Activated CD8-positive, alpha-beta memory T cell treated with anti-CD3 and anti-CD28 coated beads, Interleukin-2, amount 50 U/mL, for 24 hours (primary cell): ENCODE results near the gene PPP1R12B.
"Not testable (repeated sequence)": the region's sequence is repeated elsewhere in the genome, so short reads cannot be mapped to it uniquely, and the experiment has no call there.

Experiments
- DNase-seq: peaks from one replicate; pipeline ENCODE4 v3.0.0-alpha.2; 2020; ENCODE audit errors: extremely low read depth

Gene PPP1R12B

DNA sequence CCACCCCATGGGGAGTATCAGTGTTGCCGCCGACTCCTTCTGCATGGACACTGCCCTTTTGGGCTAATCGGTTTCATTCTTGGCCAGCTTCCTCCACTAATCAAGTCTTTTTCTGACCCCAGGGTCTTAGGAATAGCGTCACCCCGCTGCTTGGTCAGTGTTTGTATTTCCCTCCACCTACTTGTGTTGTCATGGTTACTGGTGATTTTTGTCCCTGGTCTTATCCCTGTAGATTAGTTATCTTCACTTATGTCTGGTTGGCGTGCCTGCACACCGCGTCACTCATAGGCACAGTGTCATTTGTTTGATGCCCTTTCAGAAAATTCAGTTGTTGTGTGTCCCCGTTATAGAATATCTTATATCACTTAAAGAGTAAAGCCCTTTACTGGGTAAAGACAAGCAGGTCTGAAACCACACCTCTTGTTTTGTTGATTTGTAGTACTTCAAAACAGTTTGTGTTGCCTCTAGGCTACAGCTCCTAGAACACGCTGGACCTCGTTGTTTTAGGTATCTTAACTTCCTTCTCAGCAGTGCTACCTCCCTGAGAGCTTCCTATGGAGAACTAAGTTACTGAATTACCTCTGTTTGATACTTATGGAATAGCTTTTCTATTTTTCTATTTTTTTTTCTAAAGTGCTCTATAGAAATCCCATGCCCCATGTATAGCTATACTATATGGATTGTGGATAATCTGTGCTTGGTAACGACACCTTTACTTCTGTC is 868 bp downstream of the PPP1R12B start:
- no peak for DNase-seq

DNA sequence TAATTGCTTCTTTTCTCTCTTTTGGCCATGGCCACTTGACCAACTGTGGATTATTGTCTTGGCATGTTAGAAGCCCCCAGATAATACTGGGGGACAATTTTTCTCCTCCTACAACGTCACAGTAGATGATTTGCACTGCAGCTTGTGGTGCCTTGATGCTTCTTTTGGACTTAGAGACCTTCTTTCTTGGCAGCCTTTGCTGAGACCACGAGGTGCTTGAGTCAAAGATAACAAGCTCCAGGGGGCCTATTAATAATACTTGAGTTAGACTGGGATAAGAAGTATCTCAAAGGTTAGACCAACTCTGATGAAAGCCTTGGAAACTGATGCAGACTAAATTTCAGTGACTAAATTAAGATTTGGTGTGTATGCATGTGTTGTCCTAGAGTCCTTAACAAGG is 3.2 kb downstream of the PPP1R12B start:
- no peak for DNase-seq

DNA sequence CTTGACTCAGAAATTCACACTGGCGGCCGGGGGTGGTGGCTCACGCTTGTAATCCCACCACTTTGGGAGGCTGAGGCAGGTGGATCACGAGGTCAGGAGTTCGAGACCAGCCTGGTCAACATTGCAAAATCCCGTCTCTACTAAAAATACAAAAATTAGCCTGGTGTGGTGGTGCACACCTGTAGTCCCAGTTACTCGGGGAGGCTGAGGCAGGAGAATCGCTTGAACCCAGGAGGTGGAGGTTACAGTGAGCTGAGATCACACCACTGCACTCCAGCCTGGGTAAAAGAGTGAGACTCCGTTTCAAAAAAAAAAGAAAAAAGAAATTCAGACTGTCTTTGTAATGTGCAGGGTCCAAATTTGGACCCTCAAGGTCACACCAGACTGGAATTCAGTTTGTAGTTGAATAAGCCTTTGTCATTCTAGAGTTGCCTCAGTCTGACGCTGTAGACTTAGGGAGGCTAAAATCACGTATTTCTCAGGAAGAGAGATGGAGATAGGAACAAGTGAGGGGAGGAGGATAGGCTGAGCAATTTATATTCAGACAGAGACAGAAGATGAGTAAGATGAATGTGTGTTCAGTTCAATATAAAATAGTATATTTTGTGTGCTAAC is 4.2 kb downstream of the PPP1R12B start:
- DNase-seq: not testable (repeated sequence)

DNA sequence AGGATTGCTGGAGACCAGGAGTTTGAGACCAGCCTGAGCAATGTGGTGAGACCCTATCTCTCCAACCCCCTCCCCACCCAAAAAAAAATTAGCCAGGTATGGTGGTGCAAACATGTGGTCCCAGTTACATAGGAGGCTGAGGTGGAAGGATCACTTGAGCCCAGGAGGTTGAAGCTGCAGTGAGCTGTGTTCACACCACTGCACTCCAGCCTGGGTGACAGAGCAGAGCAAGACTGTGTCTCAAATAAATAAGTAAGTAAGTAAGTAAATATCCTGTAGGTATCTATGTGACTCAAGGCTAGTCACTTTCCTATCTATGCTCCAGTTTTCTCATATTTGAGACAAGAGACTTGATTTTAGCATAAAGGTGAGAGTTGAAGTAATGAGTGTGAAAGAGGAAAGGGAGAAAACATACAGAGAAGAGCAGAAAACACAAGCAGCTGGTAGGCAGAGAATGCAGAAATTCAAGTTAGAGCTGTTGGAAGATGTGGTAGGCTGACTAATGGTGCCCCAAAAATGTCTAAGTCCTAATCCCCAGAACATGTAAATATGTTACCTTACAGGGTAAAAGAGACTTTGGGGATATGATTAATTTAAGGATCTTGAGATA is 7.5 kb downstream of the PPP1R12B start:
- DNase-seq: no peak

DNA sequence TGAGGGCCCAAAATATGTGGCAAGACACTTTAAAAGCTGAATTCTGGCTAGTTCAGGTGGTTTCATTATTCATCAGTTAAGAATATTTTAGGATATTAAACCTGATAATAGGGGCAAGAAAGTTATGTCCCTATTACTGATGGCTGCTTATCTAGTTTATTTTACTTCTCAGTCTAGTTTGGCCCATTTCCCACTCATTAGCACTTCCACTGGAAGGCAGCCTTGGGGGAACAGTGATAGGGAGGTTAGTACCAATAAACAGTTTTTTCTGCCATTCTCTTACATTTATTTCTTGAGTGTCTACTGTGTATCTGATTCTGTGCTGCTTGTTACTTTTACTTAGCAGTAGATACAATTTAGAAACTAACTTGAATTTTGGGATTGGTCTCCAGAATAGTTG is 9.0 kb downstream of the PPP1R12B start:
- no peak for DNase-seq

DNA sequence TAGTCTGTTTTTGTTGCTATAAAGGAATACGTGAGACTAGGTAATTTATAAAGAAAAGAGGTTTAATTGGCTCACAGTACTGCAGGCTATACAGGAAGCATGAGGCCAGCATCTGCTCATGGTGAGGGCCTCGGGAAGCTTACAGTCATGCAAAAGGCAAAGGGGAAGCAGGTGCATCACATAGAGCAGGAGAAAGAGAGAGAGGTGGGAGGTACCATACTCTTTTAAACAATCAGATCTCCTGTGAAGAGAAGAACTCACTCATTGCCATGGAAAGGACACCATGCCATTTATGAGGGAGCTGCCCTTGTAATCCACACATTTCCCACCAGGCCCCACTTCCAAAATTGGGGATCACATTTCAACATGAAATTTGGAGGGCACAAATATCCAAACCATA is 12.7 kb downstream of the PPP1R12B start:
- no peak for DNase-seq

DNA sequence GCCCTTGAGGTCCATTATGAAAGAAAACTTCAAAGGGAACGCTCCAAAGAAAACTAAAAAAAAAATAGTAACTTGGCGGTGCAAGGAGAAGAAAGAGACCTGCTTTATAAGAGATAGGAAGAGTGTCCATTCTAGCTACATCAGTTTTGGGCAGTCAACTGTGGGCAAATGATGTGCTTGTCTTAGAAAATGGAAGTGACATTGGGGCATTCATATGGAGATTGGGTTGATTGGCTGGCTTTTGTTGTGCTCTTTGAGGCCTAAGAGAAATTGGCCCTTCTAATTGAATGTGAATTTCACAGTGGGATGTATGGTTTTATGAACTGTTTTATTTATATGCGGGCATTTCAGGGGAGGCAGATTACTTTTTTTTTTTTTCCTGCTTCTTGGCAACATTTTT is 13.2 kb downstream of the PPP1R12B start:
- no peak for DNase-seq

DNA sequence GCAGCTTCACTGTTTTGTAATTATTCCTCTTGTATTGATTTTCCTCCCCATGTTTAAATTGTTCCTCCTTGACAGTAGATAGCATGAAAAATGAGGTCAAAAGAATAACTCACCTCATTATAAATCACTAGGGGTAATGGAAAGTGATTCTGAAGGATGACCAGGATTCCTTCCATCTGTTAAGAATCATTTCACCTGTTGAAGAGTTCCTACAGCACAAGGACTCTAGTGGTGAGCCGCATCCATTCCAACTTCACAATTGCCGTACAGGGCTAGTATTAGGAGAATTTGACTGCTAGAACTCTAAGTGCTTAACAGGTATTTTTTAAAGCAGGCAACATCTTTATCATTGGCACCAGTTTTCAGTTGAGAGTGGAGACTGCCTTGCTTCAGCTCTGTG is 13.7 kb downstream of the PPP1R12B start:
- no peak for DNase-seq

DNA sequence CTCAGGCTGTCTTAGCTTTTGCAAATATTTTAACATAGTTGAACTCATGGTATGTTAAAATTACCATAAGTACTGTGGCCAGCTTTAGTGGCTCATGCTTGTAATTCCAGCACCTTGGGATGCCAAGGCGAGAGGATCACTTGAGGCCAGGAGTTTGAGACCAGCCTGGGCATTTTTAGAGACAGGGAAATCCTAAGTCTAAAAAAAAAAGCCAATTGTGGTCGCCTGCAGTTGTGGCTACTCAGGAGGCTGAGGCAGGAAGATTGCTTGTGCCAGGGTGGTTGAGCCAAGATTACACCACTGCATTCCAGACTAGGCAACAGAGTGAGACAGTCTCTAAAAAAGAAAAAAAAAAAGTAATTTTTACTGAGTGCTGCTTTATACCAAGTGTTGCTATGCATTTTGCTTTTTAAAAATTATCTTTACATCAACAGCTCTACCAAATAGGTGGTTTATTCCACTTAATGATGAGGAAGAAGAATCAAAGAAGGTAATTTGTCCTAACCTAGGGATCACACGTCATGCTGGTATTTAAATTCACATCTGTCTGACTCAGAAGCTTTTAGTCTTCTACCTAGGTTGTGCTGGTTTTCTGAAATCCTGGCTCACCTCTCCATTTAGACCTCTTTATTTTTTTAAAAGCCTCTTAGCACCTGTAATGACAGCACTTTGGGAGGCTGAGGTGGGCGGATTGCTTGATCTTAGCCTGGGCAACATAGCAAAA is 16.8 kb downstream of the PPP1R12B start:
- DNase-seq: no peak

DNA sequence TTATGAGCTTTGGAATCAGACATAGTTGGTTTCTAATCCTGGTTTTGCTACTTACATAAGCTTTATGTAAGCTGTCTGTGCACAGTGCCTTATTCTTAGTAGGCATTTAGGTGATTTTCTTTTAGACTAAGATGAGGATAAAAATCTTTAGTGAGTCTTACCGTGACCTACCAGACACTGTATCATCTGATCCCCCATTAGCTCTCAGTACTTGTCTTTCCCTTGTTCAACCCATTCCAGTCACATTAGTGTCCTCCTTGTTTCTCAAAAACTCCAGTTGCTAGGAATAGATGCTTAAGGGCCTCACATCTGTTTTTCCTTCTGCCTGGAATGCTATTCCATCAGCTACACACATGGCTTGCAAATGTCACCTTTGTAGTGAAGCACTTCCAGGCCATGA is 18.8 kb downstream of the PPP1R12B start:
- no peak for DNase-seq

DNA sequence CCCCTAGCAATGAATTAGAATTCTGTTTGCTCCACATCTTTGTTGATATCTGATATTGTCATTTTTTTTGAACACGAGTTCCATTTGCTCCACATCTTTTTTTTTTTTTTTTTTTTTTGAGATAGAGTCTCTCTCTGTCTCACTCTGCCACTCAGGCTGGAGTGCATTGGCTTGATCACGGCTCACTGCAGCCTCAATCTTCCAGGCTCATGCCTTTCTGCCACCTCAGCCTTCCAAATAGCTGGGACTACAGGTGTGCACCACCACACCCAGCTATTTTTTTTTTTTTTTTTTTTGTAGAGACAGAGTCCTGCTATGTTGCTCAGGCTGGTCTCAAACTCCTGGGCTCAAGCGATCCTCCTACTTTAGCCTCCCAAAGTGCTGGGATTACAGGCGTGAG is 22.4 kb downstream of the PPP1R12B start:
- DNase-seq: not testable (repeated sequence)

DNA sequence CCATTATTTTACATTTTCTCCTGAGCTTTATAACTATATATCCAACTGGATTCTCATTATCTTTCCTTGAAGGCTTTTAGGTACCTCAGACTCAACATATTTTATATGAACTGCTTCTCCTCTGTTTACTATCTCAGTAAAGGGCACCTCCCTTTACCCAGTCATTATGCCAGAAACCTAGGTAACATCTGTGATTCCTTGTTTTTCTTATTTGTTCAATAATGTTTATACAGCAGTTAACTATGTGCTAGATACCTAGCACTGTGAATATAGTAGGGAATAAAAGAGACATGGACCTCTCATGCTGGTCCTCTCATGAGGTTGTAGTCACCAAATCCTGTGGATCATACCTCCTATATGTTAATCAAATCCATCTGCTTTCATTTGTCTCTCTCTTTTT is 25.6 kb downstream of the PPP1R12B start:
- DNase-seq: no peak

DNA sequence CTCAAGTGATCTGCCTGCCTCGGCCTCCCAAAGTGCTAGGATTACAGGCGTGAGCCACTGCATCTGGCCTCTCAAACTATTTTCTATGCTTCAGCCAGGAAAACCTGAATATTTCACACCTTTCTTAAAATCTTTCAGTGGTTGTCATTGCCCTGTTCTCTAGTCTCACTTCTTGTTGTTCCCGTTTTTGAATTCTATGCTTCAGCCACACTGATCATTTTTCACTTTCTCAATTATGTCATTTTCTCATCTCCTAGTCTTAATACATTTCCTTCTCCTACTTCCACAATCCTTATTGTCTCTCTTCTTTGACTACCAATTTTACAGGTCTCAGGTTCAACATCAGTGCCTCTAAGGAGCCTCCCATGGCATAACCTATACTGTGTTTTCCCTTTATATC is 26.7 kb downstream of the PPP1R12B start:
- DNase-seq: not testable (repeated sequence)

DNA sequence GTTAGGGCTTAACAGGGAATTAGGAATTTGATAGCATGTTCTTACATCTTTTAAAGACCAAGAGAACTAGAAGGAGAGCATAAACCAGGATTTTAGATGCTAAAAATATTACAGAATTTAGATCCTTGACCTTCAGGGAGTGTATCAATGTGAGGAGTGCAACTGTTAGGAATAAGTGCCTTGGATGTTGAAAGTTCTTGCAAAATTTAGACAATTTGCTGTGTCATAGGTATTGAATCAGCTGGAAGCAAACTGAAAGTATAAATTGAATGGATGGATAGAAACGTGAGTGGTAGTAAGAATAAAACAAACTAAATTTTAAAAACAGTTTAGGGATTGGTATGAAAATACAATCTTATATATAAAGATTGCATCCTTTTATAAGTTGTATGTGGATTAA is 27.7 kb downstream of the PPP1R12B start:
- DNase-seq: no peak

DNA sequence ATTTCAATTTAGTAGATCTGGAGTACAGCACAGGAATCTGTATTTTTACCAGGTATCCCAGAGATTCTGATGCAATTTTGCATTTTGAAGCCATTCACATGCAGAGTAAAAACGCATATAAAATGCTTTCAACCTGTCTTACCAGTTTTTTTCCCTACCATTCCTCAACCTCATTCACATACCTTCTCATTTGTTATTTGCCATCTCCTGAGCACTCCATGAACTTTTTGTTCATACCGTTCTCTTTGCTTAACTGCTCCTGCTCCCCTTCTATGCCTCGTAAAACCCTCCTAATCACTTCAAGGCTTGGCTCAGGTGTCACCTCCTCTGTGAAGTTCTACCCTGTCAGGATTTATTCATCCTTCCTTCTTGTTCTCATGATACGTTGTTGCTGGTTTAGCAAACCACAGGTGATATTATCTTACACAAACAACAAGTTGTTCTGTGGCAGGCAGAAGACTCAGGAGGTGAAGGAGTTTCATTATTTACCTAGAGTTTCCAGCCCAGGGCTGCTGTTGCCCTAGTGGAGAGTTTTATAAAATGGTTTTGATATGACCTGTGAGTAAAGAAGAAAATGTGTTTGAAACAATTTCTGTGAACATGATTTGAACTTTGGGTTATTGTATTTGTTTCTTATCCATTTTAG is 31.5 kb downstream of the PPP1R12B start:
- DNase-seq: not testable (repeated sequence)

DNA sequence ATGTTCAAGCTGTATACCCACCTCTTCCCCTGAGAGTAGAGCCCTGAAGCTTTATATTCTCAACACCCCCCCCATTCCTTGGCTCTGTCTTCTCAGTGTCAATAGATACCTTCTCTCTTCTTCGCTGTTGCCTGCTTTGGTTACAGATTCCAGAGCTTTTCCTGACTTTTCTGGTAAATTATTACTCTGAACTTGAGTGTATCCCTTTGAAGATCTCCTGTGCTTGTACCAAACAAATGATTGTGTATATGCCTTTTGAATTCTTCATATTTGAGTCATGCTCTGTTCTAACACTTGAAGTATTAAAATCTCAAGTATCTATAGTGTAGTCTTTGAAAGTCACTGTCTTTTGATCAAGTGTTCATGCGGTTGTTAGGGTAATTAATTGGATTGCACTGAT is 32.0 kb downstream of the PPP1R12B start:
- DNase-seq: not testable (repeated sequence)

DNA sequence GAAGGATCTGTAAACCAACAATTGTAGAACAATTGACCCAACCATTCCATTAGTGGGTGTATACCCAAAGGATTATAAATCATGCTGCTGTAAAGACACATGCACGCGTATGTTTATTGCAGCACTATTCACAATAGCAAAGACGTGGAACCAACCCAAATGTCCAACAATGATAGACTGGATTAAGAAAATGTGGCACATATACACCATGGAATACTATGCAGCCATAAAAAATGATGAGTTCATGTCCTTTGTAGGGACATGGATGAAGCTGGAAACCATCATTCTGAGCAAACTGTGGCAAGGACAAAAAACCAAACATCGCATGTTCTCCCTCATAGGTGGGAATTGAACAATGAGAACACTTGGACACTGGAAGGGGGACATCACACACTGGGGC is 33.4 kb downstream of the PPP1R12B start:
- DNase-seq: not testable (repeated sequence)

DNA sequence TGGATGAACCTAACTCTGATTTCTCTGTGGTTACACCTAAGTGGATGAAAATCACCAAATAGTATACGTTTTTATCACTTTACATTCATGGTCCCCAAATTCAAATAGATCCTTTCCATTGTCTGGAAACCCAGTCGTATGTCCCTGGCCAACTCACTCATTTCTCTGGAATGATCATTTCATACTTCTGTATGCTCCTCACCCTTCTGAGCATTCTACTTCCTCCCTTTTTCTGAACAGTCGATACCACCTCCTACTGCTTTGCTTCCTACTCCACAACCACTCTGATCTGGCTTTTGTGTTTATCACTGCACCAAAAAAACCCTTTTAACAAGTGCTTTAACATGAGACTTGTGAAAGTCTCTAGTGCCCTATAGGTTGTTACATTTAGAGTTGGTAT is 47.3 kb downstream of the PPP1R12B start:
- not testable (repeated sequence) for DNase-seq

DNA sequence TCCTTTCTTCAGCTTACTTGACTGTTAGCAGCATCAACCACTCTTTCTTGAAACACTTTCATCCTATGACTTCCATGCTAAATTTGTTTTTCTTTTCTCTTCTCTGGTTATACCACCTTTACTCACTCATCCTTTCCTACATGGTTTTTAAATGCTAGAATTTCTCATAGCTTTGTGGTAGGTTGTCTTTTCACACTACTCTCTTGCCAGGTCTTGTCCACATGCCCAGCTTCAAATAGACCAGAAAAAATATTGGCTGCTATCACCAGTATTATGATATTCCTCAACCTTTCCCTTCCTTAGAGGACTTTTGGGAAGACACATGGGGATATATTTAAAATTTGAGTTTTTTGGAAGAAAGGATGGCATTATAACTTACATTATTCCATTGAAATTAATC is 48.8 kb downstream of the PPP1R12B start:
- no peak for DNase-seq

DNA sequence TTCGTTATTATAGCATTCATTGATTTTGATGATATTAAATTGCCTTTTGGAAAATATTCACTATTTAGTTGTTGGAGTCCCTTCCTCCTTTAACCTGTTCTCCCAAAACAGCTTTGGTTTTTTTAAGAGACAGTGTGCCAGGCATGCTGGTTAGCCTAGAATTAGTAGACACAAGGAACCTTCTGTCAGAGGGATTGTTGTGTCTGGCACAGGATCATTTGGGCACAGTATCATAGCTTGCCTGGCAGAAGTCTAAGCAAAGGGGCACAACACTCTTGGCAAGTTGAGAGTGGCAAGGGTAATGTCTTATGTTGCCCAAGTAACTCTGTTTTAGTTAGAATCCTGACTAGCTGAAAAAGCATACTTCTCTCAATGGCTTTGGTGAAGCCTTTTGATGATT is 49.9 kb downstream of the PPP1R12B start:
- DNase-seq: not testable (repeated sequence)

DNA sequence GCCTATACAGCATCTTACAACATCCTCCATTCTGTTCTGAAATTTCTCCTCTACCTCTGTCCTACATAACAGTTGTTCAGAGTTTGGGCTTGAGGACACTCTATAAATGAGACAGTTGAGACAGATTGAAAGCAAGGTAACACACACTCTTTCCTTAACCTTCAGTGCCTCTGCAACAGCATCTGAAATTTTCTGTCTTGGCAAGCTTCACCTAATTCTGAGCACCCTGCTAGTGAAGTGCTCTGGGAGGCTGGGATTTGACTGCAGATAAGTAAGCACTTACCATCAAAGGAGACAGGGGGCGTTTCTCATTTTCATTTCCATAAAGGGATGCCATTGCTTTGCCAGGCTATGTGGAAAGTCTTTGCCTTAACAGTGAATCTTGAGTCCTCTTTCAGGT is 53.3 kb downstream of the PPP1R12B start:
- DNase-seq: not testable (repeated sequence)

DNA sequence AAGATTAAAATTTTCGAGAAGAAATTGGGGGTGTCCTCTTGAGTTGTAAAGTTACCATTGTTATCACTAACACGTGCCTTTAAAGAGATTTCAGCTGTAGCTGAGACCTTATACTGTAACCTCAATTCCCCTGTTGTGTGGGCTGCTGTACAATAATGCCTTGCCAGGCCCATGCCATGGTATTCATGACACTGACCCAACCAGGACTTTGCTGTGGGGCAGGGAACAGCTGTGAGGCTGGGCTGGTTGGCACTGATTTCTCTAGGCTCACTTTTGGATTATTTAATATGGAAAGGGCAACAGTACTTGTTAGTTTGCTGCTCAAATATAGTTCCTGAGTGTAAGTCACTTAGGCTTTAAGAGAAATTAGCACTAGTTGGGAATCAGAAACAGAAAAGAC is 54.9 kb downstream of the PPP1R12B start:
- not testable (repeated sequence) for DNase-seq
